K562 (cell line): ENCODE results near the gene TMEM107. TPM values are rescaled to one million over a fixed set of nuclear protein-coding genes. Genes with fewer than 3 reads are reported as not detected.

ENCODE experiments used
- ATAC-seq: fragments of 200-7000 bp; cut with Tn5 transposase; 3 replicates; pipeline ENCODE4 v1.9.1; 2020; ENCODE audit warnings: moderate library complexity
- BruUV-seq: library from RNA; stranded (reverse); fragments of 400-500 nt; replicated peaks from 2 replicates; lab custom pipeline; 2021; lab: Mats Ljungman, UMichigan
- CTCF ChIA-PET: fragments of 300-600 bp; formaldehyde crosslinking; extraction: SDS; loops from one replicate; lab custom pipeline; 2021; ENCODE audit warnings: low intra/inter-chr PET ratio; lab: Yijun Ruan, JAX
- POLR2A ChIA-PET: fragments of 300-600, 350-650 bp; sonication (Branson Sonifier 250); formaldehyde crosslinking; extraction: SDS; loops from one replicate; lab custom pipeline; 2021; ENCODE audit warnings: antibody characterized with exemption, inconsistent platforms; lab: Yijun Ruan, JAX
- DNase-seq, 4 experiments: peaks; one replicate each; pipeline versions ENCODE4 v3.0.0 to v3.0.0-alpha.2; 2011 to 2018; ENCODE audit warnings: low spot score in 3 of 4, mixed read lengths in 3 of 4; ENCODE audit errors: extremely low read depth in 1 of 4
- FAIRE-seq: peaks from 2 replicates; lab custom pipeline; 2011; peaks lifted over from hg19 to GRCh38; lab: Jason Lieb, UNC
- H2AFZ ChIP-seq: 2 replicates; pipeline ENCODE4 v1.6.0; 2011; ENCODE audit warnings: low read depth, low read length, control low read depth, inconsistent platforms
- H3K27ac ChIP-seq: fragments of 200-600 bp; 3 replicates; pipeline ENCODE4 v1.8.0; 2011; ENCODE audit warnings: low read depth, mild to moderate bottlenecking, control low read depth, inconsistent platforms, low read length, moderate library complexity, mixed read lengths; ENCODE audit errors: extremely low read depth
- H3K27me3 ChIP-seq, 2 experiments: fragments of 300-600 bp in 1 of 2; 2 replicates in 1 of 2; 3 replicates in 1 of 2; pipeline versions ENCODE4 v1.6.0 to v1.8.0; 2011; ENCODE audit warnings: inconsistent platforms in 2 of 2, low read length in 2 of 2, mild to moderate bottlenecking in 1 of 2, mixed read lengths in 1 of 2, moderate library complexity in 1 of 2; ENCODE audit not compliant: control insufficient read depth in 2 of 2, insufficient read depth in 2 of 2
- H3K36me3 ChIP-seq: fragments of 300-600 bp; 3 replicates; pipeline ENCODE4 v1.8.0; 2011; ENCODE audit warnings: mild to moderate bottlenecking, low read length, inconsistent platforms; ENCODE audit not compliant: control insufficient read depth, insufficient read depth
- H3K4me1 ChIP-seq, 2 experiments: fragments of 200-600 bp in 1 of 2; replicated peaks in 1 of 2; 2 replicates in 1 of 2; 3 replicates in 1 of 2; pipeline versions ENCODE4 v1.5.1 to v1.8.0; 2011; ENCODE audit warnings: inconsistent platforms in 2 of 2, low read length in 2 of 2, mild to moderate bottlenecking in 1 of 2, mixed read lengths in 1 of 2, moderate library complexity in 1 of 2; ENCODE audit not compliant: control insufficient read depth in 2 of 2, insufficient read depth in 2 of 2
- H3K4me2 ChIP-seq: 2 replicates; pipeline ENCODE4 v1.6.1; 2011; ENCODE audit warnings: low read length, control low read depth, inconsistent platforms, mixed read lengths; ENCODE audit not compliant: insufficient read depth
- H3K4me3 ChIP-seq: fragments of 200-600 bp; sonication (generic), shearing (Covaris generic); 2 replicates; pipeline ENCODE4 v1.5.1; 2016; ENCODE audit warnings: control low read depth, inconsistent platforms
- H3K79me2 ChIP-seq: fragments of 200-600 bp; 3 replicates; pipeline ENCODE4 v1.8.0; 2011; ENCODE audit warnings: low read length, inconsistent platforms; ENCODE audit not compliant: control insufficient read depth, insufficient read depth
- H3K9ac ChIP-seq, 2 experiments: 2 replicates each; pipeline versions ENCODE4 v1.6.0 to v1.6.1; 2011; ENCODE audit warnings: low read depth in 2 of 2, low read length in 2 of 2, control low read depth in 1 of 2, inconsistent platforms in 1 of 2, mild to moderate bottlenecking in 1 of 2, mixed read lengths in 1 of 2; ENCODE audit not compliant: insufficient read depth in 1 of 2
- H3K9me1 ChIP-seq: one replicate; pipeline ENCODE4 v1.6.0; 2011; ENCODE audit warnings: inconsistent platforms, mild to moderate bottlenecking, low read length, moderate library complexity; ENCODE audit not compliant: control insufficient read depth, insufficient read depth
- H3K9me3 ChIP-seq: replicated peaks from 2 replicates; pipeline ENCODE4 v1.5.1; 2011; ENCODE audit warnings: low read depth, low read length, inconsistent platforms; ENCODE audit not compliant: control insufficient read depth, insufficient read depth
- H4K20me1 ChIP-seq: replicated peaks from 2 replicates; pipeline ENCODE4 v1.6.1; 2011; ENCODE audit warnings: low read length, inconsistent platforms, mixed read lengths; ENCODE audit not compliant: control insufficient read depth, insufficient read depth
- ARNT ChIP-seq, 2 experiments: fragments of 450-650 bp; IDR thresholded peaks; 2 replicates each; pipeline ENCODE4 v1.6.1; 2016; ENCODE audit warnings: mild to moderate bottlenecking in 1 of 2
- ELF4 ChIP-seq: fragments of 450-650 bp; formaldehyde crosslinking; IDR thresholded peaks from 2 replicates; pipeline ENCODE4 v1.4.0; 2022; ENCODE audit warnings: missing genetic modification characterization
- GATA2 ChIP-seq: sonication (generic); formaldehyde crosslinking; IDR thresholded peaks from 2 replicates; pipeline ENCODE4 v1.4.0; 2020; ENCODE audit warnings: mild to moderate bottlenecking, missing genetic modification reagents
- POLR2AphosphoS5 ChIP-seq: IDR thresholded peaks from 2 replicates; pipeline ENCODE4 v1.6.1; 2011; ENCODE audit warnings: mild to moderate bottlenecking, low read depth, low read length, moderate library complexity; ENCODE audit not compliant: control insufficient read depth, insufficient read depth
- RCOR1 ChIP-seq, 2 experiments: IDR thresholded peaks; 2 replicates each; pipeline ENCODE4 v1.6.1; 2012; ENCODE audit warnings: low read depth in 2 of 2, low read length in 2 of 2, borderline replicate concordance in 1 of 2, improper control_type of control experiment in 1 of 2
- SUPT5H ChIP-seq: fragments of 450-650 bp; IDR thresholded peaks from 2 replicates; pipeline ENCODE4 v1.6.1; 2016
- YY1 ChIP-seq, 3 experiments: IDR thresholded peaks; 2 replicates each; pipeline ENCODE4 v1.6.1; 2011; ENCODE audit warnings: low read length in 2 of 3, mild to moderate bottlenecking in 2 of 3, moderate library complexity in 2 of 3, borderline replicate concordance in 1 of 3, control low read depth in 1 of 3, low read depth in 1 of 3; ENCODE audit not compliant: insufficient read depth in 3 of 3, insufficient replicate concordance in 2 of 3, control insufficient read depth in 1 of 3, insufficient read length in 1 of 3; ENCODE audit errors: extremely low read depth in 1 of 3
- WGBS: fragments of 100-300 bp; shearing (Covaris generic); methylation state at CpG from one replicate; pipeline ENCODE4 v1.1.6; 2016; ENCODE audit warnings: low coverage, mixed read lengths; ENCODE audit not compliant: insufficient coverage; ENCODE audit errors: missing lambda C conversion rate; 5-methylcytosine and 5-hydroxymethylcytosine counted together
- in situ Hi-C: fragments of 300-500 bp; cut with MboI; formaldehyde crosslinking; loops from 4 replicates; pipeline ENCODE4 v1.15.0; 2018; ENCODE audit warnings: inconsistent platforms, mixed read lengths
- intact Hi-C: fragments of 100-400 bp; cut with micrococcal nuclease; formaldehyde crosslinking; loops from 2 replicates; pipeline ENCODE4 v1.14.2; 2022
- polyA plus RNA-seq, 8 experiments: library from polyadenylated mRNA; depleted of rRNA in 4 of 8; stranded (reverse) in 5 of 8; unstranded in 3 of 8; fragments of >200 nt; fragmentation: Nextera tagmentation in 2 of 8; fragmentation: Illumina TruSeq in 1 of 8; extraction: Ambion mirVana in 2 of 8; extraction: Trizol in 1 of 8; gene quantifications; 2 replicates each; pipeline versions ENCODE4 v1.2.1 to v1.2.3, GENCODE V29; 2011 to 2014; ENCODE audit warnings: inconsistent platforms in 1 of 8, missing spikeins in 1 of 8
- total RNA-seq, 7 experiments: library from RNA; depleted of rRNA in 6 of 7; stranded (reverse); fragments of >200 nt in 6 of 7; fragmentation: Illumina TruSeq in 2 of 7; extraction: Trizol in 2 of 7; gene quantifications; 2 replicates each; pipeline versions ENCODE4 v1.2.1 to v1.2.3, GENCODE V29; 2011 to 2021; ENCODE audit warnings: low replicate concordance in 1 of 7
- TF ChIP-seq, protein P1 (sequence below): fragments of 200-800 bp; sonication (Bioruptor generic); IDR thresholded peaks from 2 replicates; pipeline ENCODE4 v1.6.1; 2017; ENCODE audit warnings: missing genetic modification characterization, missing compliant biosample characterization
- TF ChIP-seq, protein P2 (sequence below): fragments of 150-350 bp; conservative IDR thresholded peaks from 2 replicates; pipeline ENCODE4 v1.6.1; 2014; ENCODE audit warnings: low read length
- TF ChIP-seq, protein P3 (sequence below): sonication (generic); formaldehyde crosslinking; IDR thresholded peaks from 2 replicates; pipeline ENCODE4 v1.5.0; 2020; ENCODE audit warnings: missing genetic modification reagents

The TMEM107 gene
- total and polyA plus RNA-seq, 9 of the 15 experiments (the other 6 are each of a cell fraction or from before 2014, with no cell fraction given), result 7.1 to 26.2 (median 16.9) TPM

DNA sequence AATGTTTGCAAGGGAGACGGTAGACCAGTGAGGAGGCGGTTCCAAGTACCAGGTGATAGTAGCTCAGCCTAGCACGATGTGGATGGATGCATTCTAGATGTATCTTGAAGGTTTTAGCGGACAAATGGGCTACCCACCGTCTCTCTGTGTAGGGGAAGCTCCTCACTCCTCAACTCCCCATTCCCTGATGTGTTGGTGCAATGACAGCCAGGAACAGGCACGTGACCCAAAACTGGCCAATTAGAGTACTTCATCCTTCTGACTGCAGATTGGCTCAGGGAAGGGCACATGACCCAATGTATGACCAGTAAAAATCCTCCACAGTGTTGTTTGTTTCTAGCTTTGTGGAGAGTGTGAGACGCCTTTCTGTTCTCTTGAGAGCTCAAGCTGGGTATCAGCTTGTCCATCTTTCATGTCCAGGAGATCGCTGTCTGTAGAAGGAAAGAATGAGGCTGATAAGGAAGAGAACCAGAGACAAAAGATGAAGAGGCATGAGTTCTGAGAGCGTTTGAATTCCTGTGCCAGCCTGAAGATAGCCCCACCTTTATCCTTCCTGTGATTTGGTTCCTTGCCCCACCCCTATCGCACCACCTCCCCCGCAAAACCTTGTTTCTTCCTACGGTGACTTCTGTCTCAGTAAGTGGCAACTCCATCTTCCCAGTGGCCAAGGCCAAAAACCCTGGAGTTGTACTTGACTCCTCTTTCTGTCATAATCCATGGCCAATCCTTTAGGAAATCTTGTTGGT lies 16.1 kb upstream of the TMEM107 start:
- no peaks in the 10 kb centered on the region for H3K27me3 ChIP-seq
- no peaks in the 10 kb centered on the region for H3K9me3 ChIP-seq
- no TSS peak for BruUV-seq
- no peaks in the 10 kb centered on the region for H3K36me3 ChIP-seq
- ATAC-seq (peak; percentile 76), FAIRE-seq (peak; percentile 100), DNase-seq (peak; percentile 75 to 91 (median 82))
- intact Hi-C loops, result no loop called here
- H2AFZ ChIP-seq, result peak overlapping the region; percentile 83
- POLR2A ChIA-PET, result interaction anchor here (0.5 to 3.1 kb wide), 10 partner anchors 10 to 144 kb away, joined by 3 to 30 read pairs (median 4); partner anchors contain the start of gene AURKB
- H4K20me1 ChIP-seq, result peaks cover 2% of the 10 kb centered on the region
- no peaks in the 10 kb centered on the region for H3K9me1 ChIP-seq
- peak overlapping the region; percentile 45 to 48; a peak in 3 of 4 replicates for H3K9ac ChIP-seq
- H3K79me2 ChIP-seq, result peaks cover 18% of the 10 kb centered on the region
- in situ Hi-C loops, result no loop called here
- H3K4me1 ChIP-seq, result peaks cover 35 to 36% of the 10 kb centered on the region in 2 experiments
- peak overlapping the region; percentile 66 for H3K27ac ChIP-seq
- peak overlapping the region; percentile 25 for H3K4me3 ChIP-seq
- peak overlapping the region; percentile 83 for H3K4me2 ChIP-seq
- CTCF ChIA-PET, result no interaction called here
- WGBS, result 0% methylated on average over 12 of the region's 12 CpGs
- TF ChIP-seq, protein P1, sequence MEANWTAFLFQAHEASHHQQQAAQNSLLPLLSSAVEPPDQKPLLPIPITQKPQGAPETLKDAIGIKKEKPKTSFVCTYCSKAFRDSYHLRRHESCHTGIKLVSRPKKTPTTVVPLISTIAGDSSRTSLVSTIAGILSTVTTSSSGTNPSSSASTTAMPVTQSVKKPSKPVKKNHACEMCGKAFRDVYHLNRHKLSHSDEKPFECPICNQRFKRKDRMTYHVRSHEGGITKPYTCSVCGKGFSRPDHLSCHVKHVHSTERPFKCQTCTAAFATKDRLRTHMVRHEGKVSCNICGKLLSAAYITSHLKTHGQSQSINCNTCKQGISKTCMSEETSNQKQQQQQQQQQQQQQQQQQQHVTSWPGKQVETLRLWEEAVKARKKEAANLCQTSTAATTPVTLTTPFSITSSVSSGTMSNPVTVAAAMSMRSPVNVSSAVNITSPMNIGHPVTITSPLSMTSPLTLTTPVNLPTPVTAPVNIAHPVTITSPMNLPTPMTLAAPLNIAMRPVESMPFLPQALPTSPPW (CRISPR knock-in tag), result peak; percentile 62; the same call in 1 of the 2 replicates
- TF ChIP-seq ARNT (IDR thresholded peaks at IDR 0.05) (peak in 1 of 2 experiments; percentile 31; a peak in 1 of 4 replicates), GATA2 (CRISPR knock-in tag) (peak; percentile 55), SUPT5H (peak; percentile 68), POLR2AphosphoS5 (peak; percentile 36; the same call in 1 of the 2 replicates), YY1 (IDR thresholded peaks at IDR 0.05; ENCODE audit: borderline replicate concordance in 1 of 3, control insufficient read depth in 1 of 3, extremely low read depth in 1 of 3, insufficient read depth in 3 of 3, insufficient read length in 1 of 3, insufficient replicate concordance in 2 of 3, low read depth in 1 of 3, low read length in 2 of 3) (peak in 1 of 3 experiments; percentile 10), ELF4 (CRISPR knock-in tag) (no peak), RCOR1 (IDR thresholded peaks at IDR 0.05; ENCODE audit: borderline replicate concordance in 1 of 2, low read depth in 2 of 2, low read length in 2 of 2) (0 out of 4 replicates have a peak, but pooled peaks of 1 of the 2 experiments have one; percentile 38)
- TF ChIP-seq, protein P2, sequence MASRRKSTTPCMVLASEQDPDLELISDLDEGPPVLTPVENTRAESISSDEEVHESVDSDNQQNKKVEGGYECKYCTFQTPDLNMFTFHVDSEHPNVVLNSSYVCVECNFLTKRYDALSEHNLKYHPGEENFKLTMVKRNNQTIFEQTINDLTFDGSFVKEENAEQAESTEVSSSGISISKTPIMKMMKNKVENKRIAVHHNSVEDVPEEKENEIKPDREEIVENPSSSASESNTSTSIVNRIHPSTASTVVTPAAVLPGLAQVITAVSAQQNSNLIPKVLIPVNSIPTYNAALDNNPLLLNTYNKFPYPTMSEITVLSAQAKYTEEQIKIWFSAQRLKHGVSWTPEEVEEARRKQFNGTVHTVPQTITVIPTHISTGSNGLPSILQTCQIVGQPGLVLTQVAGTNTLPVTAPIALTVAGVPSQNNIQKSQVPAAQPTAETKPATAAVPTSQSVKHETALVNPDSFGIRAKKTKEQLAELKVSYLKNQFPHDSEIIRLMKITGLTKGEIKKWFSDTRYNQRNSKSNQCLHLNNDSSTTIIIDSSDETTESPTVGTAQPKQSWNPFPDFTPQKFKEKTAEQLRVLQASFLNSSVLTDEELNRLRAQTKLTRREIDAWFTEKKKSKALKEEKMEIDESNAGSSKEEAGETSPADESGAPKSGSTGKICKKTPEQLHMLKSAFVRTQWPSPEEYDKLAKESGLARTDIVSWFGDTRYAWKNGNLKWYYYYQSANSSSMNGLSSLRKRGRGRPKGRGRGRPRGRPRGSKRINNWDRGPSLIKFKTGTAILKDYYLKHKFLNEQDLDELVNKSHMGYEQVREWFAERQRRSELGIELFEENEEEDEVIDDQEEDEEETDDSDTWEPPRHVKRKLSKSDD, result no peak
- TF ChIP-seq, protein P3, sequence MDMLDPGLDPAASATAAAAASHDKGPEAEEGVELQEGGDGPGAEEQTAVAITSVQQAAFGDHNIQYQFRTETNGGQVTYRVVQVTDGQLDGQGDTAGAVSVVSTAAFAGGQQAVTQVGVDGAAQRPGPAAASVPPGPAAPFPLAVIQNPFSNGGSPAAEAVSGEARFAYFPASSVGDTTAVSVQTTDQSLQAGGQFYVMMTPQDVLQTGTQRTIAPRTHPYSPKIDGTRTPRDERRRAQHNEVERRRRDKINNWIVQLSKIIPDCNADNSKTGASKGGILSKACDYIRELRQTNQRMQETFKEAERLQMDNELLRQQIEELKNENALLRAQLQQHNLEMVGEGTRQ (CRISPR knock-in tag), result peak; percentile 99
